Activated CD8-positive, alpha-beta memory T cell treated with anti-CD3 and anti-CD28 coated beads for 48 hours (primary cell): ENCODE data around the gene LRIG1.

Source experiments
- DNase-seq, 3 experiments: peaks; one replicate each; pipeline ENCODE4 v3.0.0-alpha.2; 2020; ENCODE audit warnings: low read depth in 2 of 3, low spot score in 2 of 3

The LRIG1 gene

DNA sequence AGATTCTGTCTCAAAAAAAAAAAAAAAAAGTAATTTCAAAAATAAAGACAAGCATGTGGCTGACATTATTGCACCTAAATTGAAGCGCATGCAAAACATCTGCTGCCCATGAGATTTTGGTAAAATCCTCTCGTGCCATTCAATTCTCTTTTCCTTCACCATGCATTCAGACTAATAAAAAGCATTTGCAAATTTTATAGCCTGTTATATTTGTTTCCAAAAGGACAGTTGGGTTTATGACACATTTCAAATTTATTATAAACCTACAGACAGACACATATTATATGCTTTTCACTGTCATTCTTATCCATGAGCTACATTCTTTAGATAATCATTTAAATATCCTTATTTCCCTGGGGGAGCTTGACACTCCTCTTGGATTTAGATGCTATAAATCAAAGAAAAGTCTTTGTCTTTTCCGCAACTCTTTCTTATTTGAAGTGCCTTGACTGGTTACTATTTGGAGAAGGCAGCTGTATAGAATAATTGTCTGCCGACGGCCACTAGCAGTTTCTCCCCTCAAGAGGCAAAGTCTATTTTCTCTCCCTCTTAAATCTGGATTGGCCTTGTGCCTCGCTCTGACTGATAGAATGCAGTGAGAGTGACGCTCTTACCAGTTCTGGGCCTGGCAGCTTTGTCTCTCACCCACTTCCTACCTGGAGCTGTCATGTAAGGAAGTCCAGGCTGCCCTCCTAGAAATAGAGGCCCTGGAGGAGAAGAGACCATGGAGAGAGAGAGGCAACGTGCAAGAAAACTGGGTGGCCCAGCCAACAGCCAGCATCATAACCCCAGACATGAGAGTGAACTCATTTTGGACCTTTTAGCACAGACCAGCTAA, 6.8 kb upstream of the LRIG1 start:
- no peak for DNase-seq

DNA sequence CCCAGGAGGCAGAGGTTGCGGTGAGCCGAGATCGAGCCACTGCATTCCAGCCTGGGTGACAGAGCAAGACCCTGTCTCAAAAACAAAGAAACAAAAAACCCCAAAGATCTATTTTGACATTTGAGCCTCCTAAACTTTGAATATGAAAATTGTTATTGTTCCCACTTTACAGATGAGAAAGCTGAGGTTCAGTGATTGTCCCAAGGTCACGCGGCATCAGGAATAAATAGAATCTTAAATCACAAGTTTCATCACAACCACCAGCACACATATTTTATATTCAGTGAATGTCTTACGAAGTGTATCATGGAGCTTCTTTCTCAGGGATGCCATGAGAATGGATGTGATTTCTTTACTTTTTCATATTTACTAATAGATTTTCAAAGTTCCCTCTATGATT, 5.3 kb upstream of the LRIG1 start:
- DNase-seq: no peak

GRCh38 chr3:66504850-66505641, 4.2 kb upstream of the LRIG1 start:
- DNase-seq: no peak

DNA sequence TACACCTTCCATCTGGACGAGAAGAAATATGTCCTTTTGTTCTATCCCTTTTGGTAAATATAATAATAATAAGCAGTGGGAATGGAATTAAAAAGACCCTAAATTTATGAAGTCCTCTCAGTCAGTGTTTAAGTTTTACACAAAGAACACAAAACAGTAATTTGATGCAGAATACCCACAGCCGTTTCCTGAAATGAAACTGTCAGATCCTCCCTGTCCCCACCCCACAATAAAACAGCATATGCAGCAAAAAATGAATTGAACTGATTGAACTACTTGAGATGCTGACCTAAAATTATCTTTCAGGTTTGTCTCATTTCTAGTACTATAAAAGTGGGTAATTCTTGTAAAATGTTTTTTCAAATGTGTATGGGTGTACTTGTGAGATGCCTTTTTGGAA, 2.2 kb upstream of the LRIG1 start:
- no peak for DNase-seq

- no peak for DNase-seq
These were observed 1.5 kb upstream of the LRIG1 start for GRCh38 chr3:66502245-66502874.

- DNase-seq: no peak
These were observed 842 bp upstream of the LRIG1 start for GRCh38 chr3:66501483-66502244.

- no peak for DNase-seq
These were observed 794 bp downstream of the LRIG1 start for GRCh38 chr3:66499881-66500575.

DNA sequence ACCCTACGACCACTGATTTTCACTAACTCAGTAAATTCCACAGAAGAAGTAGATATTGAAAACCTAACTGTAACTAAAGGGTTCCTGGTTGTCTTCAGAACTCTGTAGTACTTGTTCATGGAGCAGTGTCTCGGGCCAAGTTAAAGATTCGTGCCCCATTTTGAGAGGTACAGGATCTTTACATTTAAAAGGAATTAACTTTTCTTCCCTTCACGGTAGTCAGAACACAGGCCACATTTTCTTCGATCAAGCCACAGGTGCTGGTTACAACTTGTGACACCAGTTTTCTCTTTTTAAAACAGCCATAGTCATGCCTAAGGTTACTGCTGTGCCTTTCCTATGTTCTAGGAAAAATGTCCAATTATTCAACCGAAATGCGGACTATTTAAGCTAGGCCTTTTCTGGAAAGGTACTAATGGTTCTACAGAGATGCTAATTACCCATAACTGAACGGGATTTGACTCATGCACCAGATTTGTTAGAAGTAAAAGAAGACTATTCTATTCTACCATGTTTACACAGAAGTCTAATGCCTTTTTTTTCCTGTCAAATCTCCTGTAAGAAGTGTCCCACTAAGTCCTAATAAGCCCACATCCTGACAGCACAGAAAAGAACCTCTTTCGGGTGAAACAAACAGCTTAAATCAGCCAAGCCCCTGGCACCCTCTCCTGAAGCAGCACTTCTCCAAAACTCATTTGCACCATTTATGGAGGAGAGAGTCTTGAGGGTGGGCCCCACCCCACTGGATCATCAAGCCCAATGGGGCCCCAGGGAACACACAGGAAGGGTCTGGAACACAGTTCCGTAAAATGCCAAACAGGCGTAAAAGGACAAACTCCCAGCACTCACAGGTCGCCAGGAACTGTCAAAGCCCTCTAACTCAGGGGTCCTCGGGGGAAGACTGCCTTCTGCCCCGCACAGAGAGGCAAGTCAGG, 1.9 kb downstream of the LRIG1 start:
- no peak for DNase-seq

- no peak for DNase-seq
These were observed 2.7 kb downstream of the LRIG1 start for GRCh38 chr3:66497985-66498671.

DNA sequence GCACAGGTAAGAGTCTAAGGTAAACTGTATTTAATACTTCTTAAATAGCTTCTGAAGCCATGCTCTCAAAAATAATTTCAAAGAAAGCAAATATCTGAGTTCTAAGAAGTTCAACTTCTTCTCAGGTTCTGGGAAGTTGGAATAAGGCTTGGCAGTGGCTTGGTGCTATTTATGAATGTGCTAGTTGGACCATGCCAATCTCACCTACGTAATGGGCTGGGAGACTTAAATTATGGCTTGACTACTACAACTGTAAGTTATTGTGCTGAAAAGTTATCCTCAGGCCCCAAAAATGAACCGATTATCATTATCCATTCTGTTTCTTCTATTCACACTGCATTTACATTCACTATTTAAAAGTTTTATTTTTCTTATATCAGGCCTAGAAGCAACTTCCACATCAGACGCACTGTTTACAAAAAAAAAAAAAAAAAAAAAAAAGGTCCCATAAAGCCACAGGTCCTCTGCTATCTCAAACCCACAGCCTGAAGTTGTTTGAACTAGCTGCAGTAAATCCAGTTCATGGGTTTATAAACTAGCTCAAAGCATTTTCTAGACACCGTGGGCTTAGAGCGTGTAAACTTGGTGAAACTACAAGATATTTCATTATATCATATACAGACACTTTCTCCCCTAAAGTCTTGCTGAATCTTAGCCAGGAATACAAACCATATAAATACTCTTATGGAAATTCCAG, 3.4 kb downstream of the LRIG1 start:
- DNase-seq: no peak

- DNase-seq: no peak
These were observed 4.1 kb downstream of the LRIG1 start for GRCh38 chr3:66496746-66497145.

DNA sequence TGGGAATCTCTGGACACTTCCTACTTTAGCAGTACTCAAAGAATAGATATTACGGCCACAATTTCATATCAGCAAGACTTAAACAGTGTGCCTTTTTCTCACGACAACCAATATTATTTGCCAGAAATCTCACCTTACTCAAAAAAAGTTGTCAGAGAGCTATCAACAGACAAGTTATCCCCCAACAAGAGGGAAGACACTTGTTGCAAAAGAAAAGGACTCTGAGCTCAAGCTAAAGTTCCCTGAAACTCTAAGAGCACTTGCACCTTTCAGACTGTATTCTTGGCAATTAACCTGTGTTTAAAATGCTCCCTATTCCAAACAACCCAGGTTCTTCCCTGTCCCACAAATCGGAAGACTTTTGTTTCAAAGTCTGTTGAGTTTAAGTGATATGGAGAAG, 4.5 kb downstream of the LRIG1 start:
- no peak for DNase-seq

DNA sequence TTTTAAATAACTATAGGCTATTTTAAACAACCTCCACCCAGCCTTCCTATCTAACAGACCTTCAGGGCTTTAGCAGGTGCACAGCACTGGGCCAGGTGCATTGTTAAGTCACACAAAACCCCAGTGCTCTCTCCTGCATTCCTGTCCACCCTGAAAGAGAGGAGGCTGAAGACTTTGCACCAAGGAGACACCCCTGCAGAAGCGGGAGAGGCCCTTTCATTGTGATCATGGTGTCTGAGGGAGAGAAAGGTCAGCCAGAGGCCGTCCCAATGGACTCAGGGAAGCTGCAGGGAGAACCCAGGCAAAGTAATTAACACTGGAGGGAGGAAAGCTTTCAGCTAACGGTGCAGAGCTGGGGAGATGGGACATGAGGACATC, 5.2 kb downstream of the LRIG1 start:
- no peak for DNase-seq

DNA sequence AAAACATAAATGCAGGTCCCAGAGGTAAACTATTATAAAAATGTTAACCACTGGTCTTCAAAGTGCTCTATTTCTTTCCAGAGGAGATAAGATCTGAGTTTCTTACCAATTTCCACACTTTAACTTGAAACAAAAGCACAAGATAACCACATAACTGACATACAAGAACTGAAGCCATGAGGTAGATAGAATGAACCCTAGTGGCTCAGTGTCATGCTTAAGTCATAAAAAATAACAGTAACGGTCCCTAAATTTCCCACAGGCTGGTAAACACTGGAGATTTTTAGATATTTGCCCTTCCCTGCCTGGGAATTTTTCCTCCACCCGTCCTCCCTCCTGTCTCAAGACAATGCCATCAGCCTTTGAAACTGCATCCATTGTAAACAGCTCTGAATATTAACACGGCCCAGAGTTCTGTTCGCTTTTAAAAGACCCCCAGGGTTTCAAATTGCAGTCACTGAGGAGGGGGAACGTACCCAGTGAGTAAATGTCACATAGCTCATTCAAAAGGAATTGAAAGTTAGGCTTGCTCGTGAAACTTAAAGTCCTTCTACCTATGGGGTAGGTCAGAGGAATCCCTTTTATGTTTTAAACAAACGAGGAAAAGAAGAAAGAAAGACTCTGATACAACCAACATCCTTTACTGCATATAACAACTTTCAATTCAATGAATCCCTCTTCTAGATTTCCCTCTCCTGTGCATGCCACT, 5.7 kb downstream of the LRIG1 start:
- no peak for DNase-seq

- no peak for DNase-seq
These were observed 7.2 kb downstream of the LRIG1 start for GRCh38 chr3:66493458-66494099.

DNA sequence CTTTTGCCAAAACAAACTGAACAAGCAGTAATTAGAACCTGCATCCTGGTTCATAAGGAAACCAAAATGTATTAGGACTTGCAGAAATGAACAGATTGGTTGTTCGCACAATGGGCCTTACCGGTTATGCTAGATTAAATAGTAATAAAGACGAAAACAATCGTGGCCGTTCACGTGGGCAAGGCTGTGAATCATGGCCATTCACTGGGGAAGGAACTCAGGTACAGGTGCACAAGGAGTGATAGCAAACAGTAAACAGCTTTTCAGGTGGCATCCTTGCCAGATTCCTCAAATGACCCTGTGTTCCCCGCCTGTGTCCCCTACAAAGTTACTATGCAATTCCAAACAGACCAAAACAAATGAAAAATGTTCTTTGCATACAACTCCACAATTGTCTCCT, 8.2 kb downstream of the LRIG1 start:
- no peak for DNase-seq

DNA sequence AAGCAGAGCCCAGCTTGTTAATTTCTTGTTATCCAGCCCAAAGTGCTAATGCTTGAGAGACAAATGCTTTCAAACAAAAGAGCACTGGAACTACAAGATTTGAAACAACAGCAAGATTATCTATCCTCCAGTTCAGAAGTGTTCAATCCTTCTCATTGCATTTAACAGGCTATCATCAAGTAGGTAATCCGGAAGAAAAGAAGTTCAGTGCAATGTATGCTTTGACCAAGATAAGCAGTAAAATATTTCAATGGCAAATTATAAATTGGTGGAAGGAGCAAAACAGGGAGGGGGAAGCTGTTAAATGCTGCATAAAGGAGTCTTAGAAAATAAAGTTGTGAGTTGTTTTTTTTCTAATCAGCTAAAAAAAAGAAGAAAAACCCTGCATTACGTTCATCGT, 8.8 kb downstream of the LRIG1 start:
- DNase-seq: no peak
